Spleen (tissue), 11 donors: ENCODE results near the gene DDRGK1. TPM values are rescaled to one million over a fixed set of nuclear protein-coding genes. Genes with fewer than 3 reads are reported as not detected.
A peak's percentile ranks its signal among the peaks of the same experiment; 100 is the strongest.
"Not testable (repeated sequence)": the region's sequence is repeated elsewhere in the genome, so short reads cannot be mapped to it uniquely, and the experiment has no call there.

Experiments used
- DNase-seq: peaks from one replicate; pipeline ENCODE4 v3.0.0-alpha.2; 2020
- H3K27ac ChIP-seq, 8 donors: fragments of 200-600 bp; sonication (generic) in 7 of 8; 1 replicate in 4 of 8; 2 replicates in 4 of 8; pipeline versions ENCODE4 v1.5.0 to v1.8.0; 2016 to 2021; ENCODE audit warnings: inconsistent platforms in 4 of 8, mild to moderate bottlenecking in 4 of 8, moderate library complexity in 1 of 8
- H3K27me3 ChIP-seq, 7 donors: fragments of 200-600 bp; sonication (generic) in 6 of 7; replicated peaks in 1 of 7; 1 replicate in 4 of 7; 2 replicates in 3 of 7; pipeline versions ENCODE4 v1.5.0 to v1.8.0; 2016 to 2021; ENCODE audit warnings: inconsistent platforms in 3 of 7, mild to moderate bottlenecking in 1 of 7
- H3K36me3 ChIP-seq, 6 donors: fragments of 200-600 bp; sonication (generic) in 5 of 6; 1 replicate in 4 of 6; 2 replicates in 2 of 6; pipeline versions ENCODE4 v1.5.0 to v1.8.0; 2016 to 2021; ENCODE audit warnings: inconsistent platforms in 2 of 6
- H3K4me1 ChIP-seq, 6 donors: fragments of 200-600 bp; sonication (generic) in 5 of 6; 1 replicate in 3 of 6; 2 replicates in 3 of 6; pipeline versions ENCODE4 v1.5.0 to v1.8.0; 2016 to 2021; ENCODE audit warnings: inconsistent platforms in 3 of 6
- H3K4me3 ChIP-seq, 8 donors: fragments of 200-600 bp; sonication (generic) in 7 of 8; 1 replicate in 4 of 8; 2 replicates in 4 of 8; pipeline versions ENCODE4 v1.5.0 to v1.8.0; 2016 to 2021; ENCODE audit warnings: inconsistent platforms in 4 of 8, mild to moderate bottlenecking in 4 of 8, moderate library complexity in 2 of 8
- H3K9me3 ChIP-seq, 8 donors: fragments of 200-600 bp; sonication (generic) in 7 of 8; 1 replicate in 4 of 8; 2 replicates in 4 of 8; pipeline versions ENCODE4 v1.5.0 to v1.8.0; 2016 to 2021; ENCODE audit warnings: inconsistent platforms in 4 of 8
- POLR2A ChIP-seq, 3 donors: fragments of 450-650 bp; IDR thresholded peaks; one replicate each; pipeline ENCODE4 v1.5.1; 2017; ENCODE audit warnings: antibody characterized with exemption in 3 of 3, mild to moderate bottlenecking in 1 of 3
- POLR2AphosphoS5 ChIP-seq, 3 donors: sonication (generic); formaldehyde crosslinking; IDR thresholded peaks; one replicate each; pipeline ENCODE4 v1.5.1; 2017; ENCODE audit warnings: antibody characterized with exemption in 3 of 3
- WGBS, 5 donors: extraction: QIAGEN DNeasy Blood & Tissue Kit in 3 of 5; methylation state at CpG; one replicate each; pipeline versions ENCODE4 v1.1.5 to v1.1.7; 2013 to 2018; 5-methylcytosine and 5-hydroxymethylcytosine counted together
- intact Hi-C: fragments of 100-400 bp; cut with DNase I; formaldehyde crosslinking; loops from one replicate; pipeline ENCODE4 v1.15.0; 2023; ENCODE audit warnings: low total_unique reads
- polyA plus RNA-seq, 3 donors: library from polyadenylated mRNA; stranded (reverse); fragments of 200-250 nt; gene quantifications; one replicate each; pipeline ENCODE4 v1.2.1, GENCODE V29; 2013
- total RNA-seq, 7 donors: library from RNA; depleted of rRNA in 3 of 7; stranded (reverse); fragments of >200 nt in 3 of 7; fragmentation: NEBNext Ultra II Directional in 4 of 7; extraction: Animal tissue kit (Norgen Biotek cat#: 25700) in 4 of 7; gene quantifications; one replicate each; pipeline versions ENCODE4 v1.1.0 to v1.2.1, GENCODE V29; 2016 to 2021
- TF ChIP-seq, protein P1 (sequence below), 11 experiments: fragments of 200-600 bp in 7 of 11; fragments of 450-650 bp in 4 of 11; sonication (generic) in 4 of 11; IDR thresholded peaks in 8 of 11; conservative IDR thresholded peaks in 3 of 11; 1 replicate in 7 of 11; 2 replicates in 4 of 11; pipeline versions ENCODE4 v1.4.0 to v1.8.0; 2016 to 2021; ENCODE audit warnings: antibody characterized with exemption in 11 of 11, inconsistent platforms in 4 of 11, mild to moderate bottlenecking in 1 of 11
- donor health status: healthy with polysubstance abuse.
- donor health status: DM: no; HTN: no; CAD: no; lungs with moderate emphysema.
- donor health status: DM: no; HTN: no; CAD: no.
- donor health status: Bipolar disorder and iron deficiency.
- donor health status: healthy.
- donor health status: DM: no; HTN: no; CAD: no.
- donor health status: DM: yes; HTN: yes; CAD: no.

Gene DDRGK1
- total and polyA plus RNA-seq, 10 donors: 25.6 to 53.7 (median 42.2) TPM

DNA sequence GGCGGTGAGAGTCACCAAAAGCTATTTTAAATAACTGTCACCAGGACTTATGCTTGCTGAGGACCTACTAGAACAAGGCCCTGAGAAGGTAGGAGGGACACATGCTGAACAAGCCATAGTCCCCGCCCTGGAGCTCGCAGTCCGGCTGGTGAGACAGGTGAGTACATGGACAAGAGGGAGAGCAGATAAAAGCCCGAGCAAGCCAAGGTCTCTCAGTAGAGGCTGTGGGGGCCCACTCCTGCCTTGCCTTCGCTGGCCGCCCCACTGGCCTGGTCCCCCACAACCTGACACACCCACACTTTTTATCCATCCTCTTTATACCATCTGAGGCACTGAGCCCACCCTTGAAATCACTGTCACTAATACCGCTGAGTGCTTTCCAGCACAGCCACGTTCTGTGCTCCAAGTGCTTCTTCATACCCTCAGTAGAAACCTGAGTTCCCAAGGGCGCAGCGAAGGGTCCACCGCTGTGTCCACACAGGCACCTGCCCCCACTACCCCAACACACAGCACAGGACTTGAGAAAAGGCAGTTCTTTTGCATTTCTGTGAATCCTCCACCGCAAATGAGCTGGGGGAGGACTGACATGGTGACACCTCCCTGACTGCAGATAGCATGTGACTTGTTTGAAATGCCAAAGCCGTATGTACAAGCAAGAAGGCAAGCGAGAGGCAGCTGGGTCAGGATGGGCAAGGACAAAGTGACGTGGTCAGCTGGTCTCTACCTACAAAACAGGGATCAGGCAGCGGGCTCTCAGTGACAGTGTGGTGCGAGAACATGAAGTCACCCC lies 12.1 kb downstream of the DDRGK1 start:
- Histone ChIP-seq H3K4me3 (no peak overlapping the region), H3K9me3 (no peaks in the 10 kb centered on the region), H3K4me1 (no peaks in the 10 kb centered on the region), H3K27me3 (no peaks in the 10 kb centered on the region), H3K27ac (no peak overlapping the region), H3K36me3 (peaks cover 0 to 98% (median 71%) of the 10 kb centered on the region in 6 donors)
- intact Hi-C loops: no loop called here
- TF ChIP-seq, protein P1, sequence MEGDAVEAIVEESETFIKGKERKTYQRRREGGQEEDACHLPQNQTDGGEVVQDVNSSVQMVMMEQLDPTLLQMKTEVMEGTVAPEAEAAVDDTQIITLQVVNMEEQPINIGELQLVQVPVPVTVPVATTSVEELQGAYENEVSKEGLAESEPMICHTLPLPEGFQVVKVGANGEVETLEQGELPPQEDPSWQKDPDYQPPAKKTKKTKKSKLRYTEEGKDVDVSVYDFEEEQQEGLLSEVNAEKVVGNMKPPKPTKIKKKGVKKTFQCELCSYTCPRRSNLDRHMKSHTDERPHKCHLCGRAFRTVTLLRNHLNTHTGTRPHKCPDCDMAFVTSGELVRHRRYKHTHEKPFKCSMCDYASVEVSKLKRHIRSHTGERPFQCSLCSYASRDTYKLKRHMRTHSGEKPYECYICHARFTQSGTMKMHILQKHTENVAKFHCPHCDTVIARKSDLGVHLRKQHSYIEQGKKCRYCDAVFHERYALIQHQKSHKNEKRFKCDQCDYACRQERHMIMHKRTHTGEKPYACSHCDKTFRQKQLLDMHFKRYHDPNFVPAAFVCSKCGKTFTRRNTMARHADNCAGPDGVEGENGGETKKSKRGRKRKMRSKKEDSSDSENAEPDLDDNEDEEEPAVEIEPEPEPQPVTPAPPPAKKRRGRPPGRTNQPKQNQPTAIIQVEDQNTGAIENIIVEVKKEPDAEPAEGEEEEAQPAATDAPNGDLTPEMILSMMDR (IDR thresholded peaks at IDR 0.05 in 8 of 11, conservative IDR thresholded peaks at IDR 0.05 in 3 of 11): no peak
- peak in 1 of 3 donors; percentile 8 for TF ChIP-seq POLR2AphosphoS5 (IDR thresholded peaks at IDR 0.05)
- DNase-seq: peak; percentile 49
- 91 to 96% (median 95%) methylated on average over 18 of the region's 18 CpGs for whole genome bisulfite sequencing, 5 donors

DNA sequence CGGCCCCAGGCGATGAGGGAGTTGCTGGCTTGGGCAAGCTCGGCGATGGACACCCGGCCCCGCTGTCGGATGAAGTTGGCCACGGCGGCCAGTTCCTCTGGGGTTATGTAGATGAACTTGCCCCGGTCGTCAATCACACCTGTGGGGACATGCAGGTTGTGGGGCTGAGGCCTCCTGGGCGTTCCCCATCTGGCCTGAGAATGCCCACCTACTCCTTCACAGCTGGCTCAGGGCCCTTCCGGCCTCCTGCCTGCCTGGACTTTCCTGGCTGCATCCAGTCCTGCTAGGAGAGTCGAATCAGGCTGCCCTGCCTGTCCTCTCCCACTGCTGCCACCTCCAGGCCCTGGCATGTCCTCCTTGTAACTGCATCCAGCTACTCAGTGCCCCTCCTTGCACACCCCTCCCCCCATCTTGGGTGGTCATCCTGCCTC lies 13.8 kb downstream of the DDRGK1 start:
- WGBS, 5 donors: 93 to 97% (median 96%) methylated on average over 5 to 14 of the region's 14 CpGs
- Histone ChIP-seq H3K27me3 (no peaks in the 10 kb centered on the region), H3K9me3 (no peaks in the 10 kb centered on the region), H3K4me3 (no peak overlapping the region), H3K27ac (no peak overlapping the region), H3K36me3 (peaks cover 0 to 81% (median 59%) of the 10 kb centered on the region in 6 donors), H3K4me1 (no peaks in the 10 kb centered on the region)
- TF ChIP-seq, protein P1 (IDR thresholded peaks at IDR 0.05 in 8 of 11, conservative IDR thresholded peaks at IDR 0.05 in 3 of 11): no peak
- TF ChIP-seq POLR2AphosphoS5 (IDR thresholded peaks at IDR 0.05): peak in 1 of 3 donors; percentile 50
- intact Hi-C loops: no loop called here
- DNase-seq: peak; percentile 73

DNA sequence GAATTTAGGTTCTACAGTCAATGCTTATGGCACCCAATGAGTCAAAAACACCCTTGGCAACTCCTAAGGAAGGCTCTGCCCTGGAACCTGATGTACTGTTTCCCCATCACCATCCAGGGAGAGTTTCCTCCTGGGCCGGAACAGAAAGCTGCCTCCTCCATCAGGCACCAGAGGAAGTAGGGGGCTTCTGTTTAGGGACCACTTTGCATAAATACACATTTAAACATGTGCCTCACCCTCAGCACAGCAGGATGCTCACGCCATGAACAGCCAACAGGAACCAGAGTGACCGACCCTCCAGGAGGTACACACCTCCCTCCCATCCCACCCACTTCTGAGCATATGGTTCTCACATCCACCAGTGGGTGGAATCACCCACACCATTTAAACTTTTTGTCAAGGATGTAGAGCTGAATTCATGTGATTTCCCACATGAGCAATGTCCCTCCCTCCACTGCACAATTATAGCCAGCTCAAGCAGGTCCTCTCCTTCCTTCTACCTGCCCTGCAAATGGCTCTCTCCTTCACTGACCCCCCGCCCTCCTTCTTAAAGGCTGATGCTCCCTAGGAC lies 14.8 kb downstream of the DDRGK1 start:
- Histone ChIP-seq H3K27ac (no peak overlapping the region), H3K36me3 (peaks cover 0 to 70% (median 49%) of the 10 kb centered on the region in 6 donors), H3K27me3 (no peaks in the 10 kb centered on the region), H3K9me3 (no peaks in the 10 kb centered on the region), H3K4me1 (no peaks in the 10 kb centered on the region), H3K4me3 (no peak overlapping the region)
- 81 to 94% (median 88%) methylated on average over 4 of the region's 4 CpGs for WGBS, 5 donors
- TF ChIP-seq, protein P1 (IDR thresholded peaks at IDR 0.05 in 8 of 11, conservative IDR thresholded peaks at IDR 0.05 in 3 of 11): no peak
- intact Hi-C loops: no loop called here
- DNase-seq: peak; percentile 31

DNA sequence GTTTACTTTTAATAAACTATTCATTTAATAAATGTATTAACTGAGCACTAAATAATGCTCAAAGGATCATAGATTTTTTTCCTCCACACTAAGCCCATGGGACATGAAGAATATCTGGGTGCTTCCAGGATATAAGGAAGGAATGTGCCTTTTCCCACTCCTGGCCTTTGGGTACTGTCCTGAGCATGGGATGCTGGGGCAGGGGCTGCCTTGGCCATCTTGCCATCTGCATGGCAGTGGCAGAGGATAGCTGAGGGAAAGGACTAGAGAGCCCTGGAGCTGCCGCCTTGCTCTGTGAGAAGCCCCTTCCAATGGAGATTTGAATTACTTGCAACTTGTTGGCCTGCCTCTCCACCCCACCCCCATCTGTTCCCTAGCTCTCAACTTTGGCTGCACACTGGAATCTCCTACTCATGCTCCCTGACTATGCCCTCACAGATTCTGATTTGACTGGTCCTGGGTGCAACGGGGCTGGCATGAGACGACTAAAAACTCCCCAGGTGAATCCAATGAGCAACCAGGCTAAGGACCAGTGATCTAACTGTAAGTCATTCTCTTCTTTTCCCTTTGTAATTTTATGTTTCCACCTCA lies 15.6 kb downstream of the DDRGK1 start:
- no peaks in the 10 kb centered on the region for H3K4me1 ChIP-seq
- H3K36me3 ChIP-seq: peaks cover 0 to 63% (median 42%) of the 10 kb centered on the region in 6 donors
- WGBS, 5 donors: 88 to 98% (median 94%) methylated on average over 3 of the region's 3 CpGs
- H3K4me3 ChIP-seq: no peak overlapping the region
- H3K9me3 ChIP-seq: no peaks in the 10 kb centered on the region
- TF ChIP-seq POLR2A (IDR thresholded peaks at IDR 0.05): no peak
- no peak for TF ChIP-seq POLR2AphosphoS5 (IDR thresholded peaks at IDR 0.05)
- TF ChIP-seq, protein P1 (IDR thresholded peaks at IDR 0.05 in 8 of 11, conservative IDR thresholded peaks at IDR 0.05 in 3 of 11): no peak
- peak; percentile 19 for DNase-seq
- intact Hi-C loops: no loop called here
- no peak overlapping the region for H3K27ac ChIP-seq
- no peaks in the 10 kb centered on the region for H3K27me3 ChIP-seq

DNA sequence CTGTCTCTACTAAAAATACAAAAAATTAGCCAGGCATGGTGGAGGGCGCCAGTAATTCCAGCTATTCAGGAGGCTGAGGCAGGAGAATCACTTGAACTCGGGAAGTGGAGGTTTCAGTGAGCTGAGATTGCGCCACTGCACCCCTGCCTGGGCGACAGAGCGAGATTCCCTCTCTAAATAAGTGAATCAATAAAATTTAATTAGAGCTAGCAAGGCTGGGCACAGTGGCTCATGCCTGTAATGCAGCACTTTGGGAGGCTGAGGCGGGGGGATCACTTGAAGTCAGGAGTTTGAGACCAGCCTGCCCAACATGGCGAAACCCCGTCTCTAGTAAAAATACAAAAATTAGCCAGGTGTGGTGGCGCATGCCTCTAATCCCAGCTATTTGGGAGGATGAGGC lies 16.6 kb downstream of the DDRGK1 start:
- H3K4me1 ChIP-seq, H3K9me3 ChIP-seq, H3K4me3 ChIP-seq, H3K27me3 ChIP-seq, intact Hi-C loops, H3K27ac ChIP-seq: not testable (repeated sequence)
- WGBS, 5 donors: 92 to 98% (median 95%) methylated on average over 9 of the region's 9 CpGs
- H3K36me3 ChIP-seq: peaks cover 0 to 53% (median 32%) of the 10 kb centered on the region in 6 donors
- peak; percentile 41 for DNase-seq
